GM10266 (cell line): Measurements from ENCODE around the gene AP5S1.
"Not testable (repeated sequence)": the region's sequence is repeated elsewhere in the genome, so short reads cannot be mapped to it uniquely, and the experiment has no call there.

Experiments used
- DNase-seq: peaks from one replicate; pipeline ENCODE4 v3.0.0; 2012; ENCODE audit errors: extremely low spot score
- CTCF ChIP-seq: IDR thresholded peaks from 2 replicates; pipeline ENCODE4 v1.5.1; 2012; ENCODE audit warnings: mild to moderate bottlenecking, low read depth; ENCODE audit not compliant: control insufficient read depth, insufficient read depth; ENCODE audit errors: missing control alignments

AP5S1 gene

DNA sequence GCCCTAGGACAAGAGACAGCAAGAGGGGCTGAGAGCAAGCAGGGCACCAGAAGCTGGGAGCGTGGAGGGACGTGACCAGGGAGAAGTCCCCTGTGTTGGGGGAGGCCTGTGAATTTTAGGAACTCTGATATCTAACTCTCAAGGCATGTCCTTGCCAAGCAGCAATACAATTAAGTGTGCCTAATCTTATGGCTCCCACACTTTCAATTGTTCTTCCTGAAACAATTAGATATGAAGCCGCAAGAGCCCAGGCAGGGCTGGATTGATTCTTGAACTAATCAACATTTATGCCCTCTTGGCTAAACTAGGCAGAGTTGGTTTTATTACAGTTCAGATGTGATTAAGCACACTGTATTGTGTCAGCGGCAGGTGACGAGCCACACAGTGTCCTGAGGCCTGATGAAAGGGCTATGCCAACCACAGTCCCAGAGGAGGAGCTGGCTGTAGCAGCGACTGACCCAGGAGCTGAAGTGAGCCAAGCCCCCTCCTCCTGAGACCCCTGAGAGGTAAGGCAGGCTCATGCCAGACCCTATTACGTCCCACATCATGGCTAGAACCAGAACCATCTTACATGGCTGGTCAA, 22.1 kb downstream of the AP5S1 start:
- DNase-seq, result no peak
- TF ChIP-seq CTCF, result no peak

GRCh38 chr20:3843490-3843889, 23.1 kb downstream of the AP5S1 start:
- no peak for TF ChIP-seq CTCF
- no peak for DNase-seq

DNA sequence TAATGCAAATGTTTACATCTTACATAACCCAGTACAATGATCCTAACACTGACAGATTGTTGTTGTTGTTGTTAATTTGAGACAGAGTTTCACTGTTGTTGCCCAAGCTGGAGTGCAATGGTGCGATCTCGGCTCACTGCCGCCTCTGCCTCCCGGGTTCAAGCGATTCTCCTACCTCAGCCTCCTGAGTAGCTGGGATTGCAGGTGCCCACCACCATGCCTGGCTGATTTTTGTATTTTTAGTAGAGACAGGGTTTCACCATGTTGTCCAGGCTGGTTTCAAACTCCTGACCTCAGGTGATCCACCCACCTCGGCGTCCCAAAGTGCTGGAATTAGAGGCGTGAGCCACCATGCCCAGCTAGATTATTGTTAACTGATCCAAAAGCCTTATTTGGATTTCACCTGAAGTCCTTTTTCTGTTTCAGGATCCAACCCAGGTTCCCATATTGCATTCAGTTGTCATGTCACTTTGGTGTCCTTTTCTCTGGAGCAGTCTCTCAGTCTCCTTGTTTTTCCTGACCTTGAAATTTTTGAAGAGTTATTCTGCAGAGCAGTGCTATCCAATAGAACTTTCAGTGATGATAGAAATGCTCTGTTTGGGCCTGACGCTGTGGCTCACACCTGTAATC, 23.8 kb downstream of the AP5S1 start:
- not testable (repeated sequence) for DNase-seq

- DNase-seq, result no peak
Observed at GRCh38 chr20:3846378-3846739, 26.0 kb downstream of the AP5S1 start.

DNA sequence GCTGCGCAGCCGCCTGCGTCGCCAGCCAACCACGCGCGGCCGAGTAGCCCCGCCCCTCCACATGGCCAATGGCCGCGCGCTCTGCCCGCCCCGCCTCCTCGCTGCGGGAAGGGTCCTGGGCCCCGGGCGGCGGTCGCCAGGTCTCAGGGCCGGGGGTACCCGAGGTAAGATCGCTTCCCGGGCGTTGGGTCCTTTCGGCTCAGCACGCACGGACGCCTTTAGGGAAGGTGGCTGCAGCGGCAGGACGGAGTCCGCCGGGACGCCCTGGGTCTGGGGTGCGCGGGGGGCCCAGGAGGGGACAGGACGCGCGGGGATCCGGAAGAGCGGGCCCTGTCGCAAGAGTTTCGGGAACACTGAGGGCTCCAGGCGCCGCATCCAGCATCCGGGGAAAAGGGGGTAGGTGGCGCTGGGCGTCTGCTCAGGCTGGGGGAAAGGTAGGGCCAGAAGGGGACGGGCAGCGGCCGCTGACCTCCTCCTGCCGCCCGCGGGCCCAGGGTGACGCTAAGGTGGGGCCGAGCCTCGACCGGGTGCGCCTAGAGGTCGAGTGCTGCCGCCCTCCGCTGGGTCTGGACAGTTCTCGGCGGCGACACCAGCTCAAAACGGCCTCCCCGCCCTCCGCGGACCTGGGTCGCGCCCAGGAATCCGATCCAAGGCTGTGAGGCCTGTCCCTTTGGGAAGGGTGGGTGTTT, 26.5 kb downstream of the AP5S1 start, which contains the start of gene MAVS:
TSS of gene MAVS (plus strand) at position 95 of the 689 bp plus-strand sequence. CDS start 7,791 bp downstream, outside the sequence.
- peak; percentile 33 for TF ChIP-seq CTCF
- peak; percentile 93 for DNase-seq

More at GRCh38 chr20:3846378-3846739, 26.0 kb downstream of the AP5S1 start:
- TF ChIP-seq CTCF, result no peak

DNA sequence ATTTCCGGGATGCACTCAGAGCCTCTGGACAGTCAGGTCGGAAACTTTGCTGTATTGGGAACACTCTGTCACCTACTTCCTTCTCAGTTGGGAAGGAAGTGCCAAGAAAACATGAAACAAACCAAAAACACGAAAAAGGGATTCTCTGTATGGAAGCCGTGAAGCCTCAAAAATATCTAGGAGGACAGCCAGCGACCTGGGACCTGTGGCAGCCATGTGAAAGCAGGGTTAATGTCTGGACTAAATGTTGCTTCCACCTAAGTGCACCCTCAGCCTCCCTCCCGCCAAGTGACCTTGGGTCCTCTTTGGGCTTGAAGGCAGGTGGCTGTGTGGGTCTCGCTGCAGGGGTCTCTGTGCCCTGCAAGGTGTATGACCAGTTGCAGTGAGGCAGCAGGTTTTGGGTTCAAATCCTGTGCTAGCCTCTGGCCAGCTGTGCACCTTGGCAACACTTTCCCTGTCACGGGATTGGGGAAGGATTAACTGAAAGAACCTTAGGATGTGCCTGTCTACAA, 27.1 kb downstream of the AP5S1 start:
- no peak for TF ChIP-seq CTCF
- DNase-seq, result no peak

DNA sequence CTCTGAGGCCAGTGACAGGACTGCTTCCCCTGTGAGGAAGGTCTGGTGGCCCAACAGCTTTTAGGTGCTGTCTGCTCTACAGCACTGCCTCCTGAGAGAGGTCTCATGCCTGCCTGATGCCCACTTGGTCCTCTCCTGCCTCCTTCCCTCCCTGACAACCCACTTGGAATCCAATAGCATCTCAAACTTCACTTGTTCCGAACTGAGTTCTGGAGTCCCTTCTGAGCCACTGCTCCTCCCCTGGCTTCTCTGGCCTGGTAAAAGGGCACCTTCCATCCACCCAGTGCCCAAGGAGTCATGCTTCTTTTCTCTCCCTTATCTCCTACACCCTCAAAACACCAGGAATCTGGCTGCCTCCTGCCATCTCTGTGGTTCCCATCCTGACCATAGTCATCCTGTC, 28.2 kb downstream of the AP5S1 start:
- no peak for DNase-seq

More for the DNA sequence above, 28.2 kb downstream of the AP5S1 start:
- no peak for TF ChIP-seq CTCF
